GM19397 (cell line): Measurements from ENCODE around the gene PLCH2.
"Not testable (repeated sequence)": the region's sequence is repeated elsewhere in the genome, so short reads cannot be mapped to it uniquely, and the experiment has no call there.

ENCODE experiments used
- ATAC-seq: cut with Tn5 transposase; IDR thresholded peaks from one replicate; pipeline ENCODE4 v1.9.1; 2021; ENCODE audit warnings: mild to moderate bottlenecking, moderate library complexity; ENCODE audit not compliant: unreplicated experiment

Gene PLCH2

GRCh38 chr1:2476061-2476999 lies at the start of gene PLCH2:
Gene PLCH2, plus strand, starts transcription at chr1:2476289. Its CDS starts 300 bp downstream, at chr1:2476589.
- no peak for ATAC-seq

GRCh38 chr1:2426540-2426939 lies 49.5 kb upstream of the PLCH2 start:
- ATAC-seq: no peak

DNA sequence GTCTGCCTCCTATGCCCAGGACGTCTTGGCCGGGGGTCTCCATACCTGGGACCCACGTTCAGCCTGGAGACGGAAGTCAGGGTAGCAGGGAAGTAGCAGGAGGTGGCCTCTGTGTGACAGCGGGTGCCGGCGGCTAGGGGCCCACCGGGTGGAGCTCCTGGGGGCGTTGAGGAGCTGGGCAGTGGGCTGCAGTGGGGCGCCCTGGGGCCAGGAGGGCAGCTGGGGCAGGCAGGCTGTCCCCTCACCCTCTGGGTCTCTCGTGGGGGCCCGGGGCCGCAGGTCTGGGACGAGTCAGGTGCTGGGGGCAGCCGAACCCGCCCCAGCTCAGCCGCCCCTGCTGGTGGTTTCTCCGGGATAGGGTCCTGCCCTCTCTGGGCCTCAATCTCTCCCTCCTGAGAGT lies 49.0 kb upstream of the PLCH2 start:
- ATAC-seq: no peak

DNA sequence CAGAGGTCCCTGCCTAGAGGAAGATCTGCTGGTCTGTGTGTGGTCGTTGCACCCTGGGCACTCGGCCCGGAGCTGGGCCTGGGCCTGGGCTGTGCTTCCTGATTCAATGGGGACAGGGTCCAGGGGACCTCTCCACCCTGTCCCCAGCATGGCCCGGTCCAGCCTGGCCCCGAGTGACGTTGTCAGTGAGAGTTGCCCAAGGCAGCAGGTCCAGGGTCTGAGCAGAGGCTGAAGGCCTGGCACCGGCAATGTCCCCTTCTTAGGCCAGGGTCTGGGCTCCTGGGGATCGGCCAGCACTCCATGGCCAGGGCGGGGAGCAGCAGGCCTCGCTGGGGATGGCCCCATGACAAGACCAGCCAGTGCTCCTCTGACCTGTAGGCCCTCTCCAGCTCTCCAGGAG lies 48.1 kb upstream of the PLCH2 start:
- ATAC-seq: no peak

GRCh38 chr1:2428490-2428889 lies 47.6 kb upstream of the PLCH2 start:
- ATAC-seq: no peak

- no peak for ATAC-seq
Observed at GRCh38 chr1:2429780-2430591, 46.1 kb upstream of the PLCH2 start.

DNA sequence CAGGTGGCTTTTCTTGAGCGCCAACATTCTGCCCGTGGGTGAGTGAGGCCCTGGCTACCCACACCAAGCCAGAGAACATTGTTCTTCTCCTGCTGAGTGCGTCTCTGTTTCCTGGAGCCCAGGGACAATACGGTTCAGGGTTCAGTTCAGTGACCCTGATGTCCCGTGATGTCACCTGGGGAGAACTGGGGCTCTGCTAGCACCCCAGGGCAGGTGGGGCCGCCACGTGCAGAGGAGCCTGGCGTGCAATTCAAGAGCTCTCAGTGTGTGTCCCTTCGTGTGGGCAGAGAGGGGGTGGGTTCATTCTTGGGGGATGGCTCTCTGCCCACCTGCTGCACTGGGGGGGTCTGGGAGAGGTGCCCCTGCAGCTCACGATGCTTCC lies 45.5 kb upstream of the PLCH2 start:
- ATAC-seq: no peak

DNA sequence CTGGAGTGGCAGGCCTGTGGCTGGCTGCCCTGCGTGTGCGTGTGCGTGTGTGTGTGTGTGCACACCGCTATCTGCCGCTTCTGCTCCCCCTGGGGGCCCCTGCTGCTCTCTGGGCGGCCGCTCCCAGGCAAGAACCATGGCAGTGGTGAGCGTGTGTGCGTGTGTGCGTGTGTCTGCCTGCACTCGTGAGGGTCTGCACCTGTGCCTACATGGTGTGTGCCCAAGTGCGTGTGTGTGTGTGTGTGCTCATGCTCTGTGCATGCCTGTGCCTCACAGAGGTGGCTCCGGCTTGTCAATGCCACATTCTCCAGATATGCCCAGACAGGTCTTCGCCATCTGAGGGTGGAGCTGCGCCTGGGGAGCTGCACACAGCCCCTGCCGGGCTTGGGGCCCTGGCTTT lies 45.0 kb upstream of the PLCH2 start:
- no peak for ATAC-seq

- no peak for ATAC-seq
Observed at GRCh38 chr1:2431518-2431917, 44.6 kb upstream of the PLCH2 start.

GRCh38 chr1:2432441-2432844 lies 43.6 kb upstream of the PLCH2 start:
- ATAC-seq: no peak

- ATAC-seq: no peak
Observed at GRCh38 chr1:2433196-2433595, 42.9 kb upstream of the PLCH2 start.

DNA sequence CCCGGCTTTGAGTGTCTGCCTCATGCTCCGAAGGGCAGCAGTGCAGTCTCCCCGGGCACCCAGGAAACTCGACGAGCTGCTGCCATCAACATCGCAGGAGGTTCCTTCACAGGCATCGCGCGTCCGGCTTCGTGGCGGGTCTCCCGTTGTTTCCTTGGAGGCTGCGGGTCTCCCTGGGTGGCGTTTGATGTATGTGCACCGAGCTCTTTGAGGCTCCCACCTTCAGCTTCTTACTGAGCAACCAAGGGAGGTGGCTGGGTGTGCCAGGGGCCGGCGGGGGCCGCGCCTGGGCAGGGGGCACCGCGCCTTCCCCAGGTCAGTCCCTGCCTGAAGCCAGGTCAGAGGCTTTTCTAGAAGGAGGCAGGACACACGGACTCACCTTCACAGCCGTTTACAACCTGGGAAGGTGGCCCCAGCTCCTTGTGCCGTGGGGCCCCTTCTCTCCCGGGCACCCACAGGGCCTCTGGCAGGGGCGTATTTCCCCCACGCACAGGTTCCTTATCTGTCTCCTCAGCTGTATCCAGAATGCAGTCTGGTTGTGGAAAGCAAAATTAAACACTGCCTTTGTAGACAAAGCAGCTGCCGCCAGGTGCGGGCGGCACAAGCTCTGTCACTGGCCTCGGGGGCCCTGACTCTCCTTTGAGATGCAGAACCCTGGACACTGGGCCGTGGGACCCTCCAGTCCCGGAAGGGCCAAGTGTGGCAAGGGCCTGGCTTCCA lies 42.0 kb upstream of the PLCH2 start:
- no peak for ATAC-seq

- ATAC-seq: no peak
Observed at GRCh38 chr1:2435091-2435490, 41.0 kb upstream of the PLCH2 start.

- no peak for ATAC-seq
Observed at GRCh38 chr1:2435746-2436355, 40.2 kb upstream of the PLCH2 start.

- ATAC-seq: no peak
Observed at GRCh38 chr1:2436876-2437275, 39.2 kb upstream of the PLCH2 start.

DNA sequence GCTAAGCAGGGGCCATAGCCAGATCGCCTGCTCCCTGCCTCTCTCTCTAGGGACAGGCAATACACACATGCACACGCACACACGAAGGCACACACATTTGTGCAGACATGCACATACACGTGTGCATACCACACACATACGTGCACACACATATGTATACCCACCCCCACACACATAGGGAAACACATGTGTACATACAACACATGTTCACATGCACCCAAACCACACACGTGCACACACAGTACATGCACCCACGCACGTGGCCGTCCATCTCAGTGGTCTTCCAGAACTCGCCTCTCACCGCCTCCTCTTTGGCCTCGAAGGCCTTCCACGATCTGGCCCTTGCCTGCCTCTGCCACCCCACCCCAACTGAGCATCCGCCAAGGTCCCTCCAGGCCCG lies 38.5 kb upstream of the PLCH2 start:
- no peak for ATAC-seq

GRCh38 chr1:2438038-2438437 lies 38.1 kb upstream of the PLCH2 start:
- ATAC-seq: no peak

- no peak for ATAC-seq
Observed at GRCh38 chr1:2438641-2439040, 37.4 kb upstream of the PLCH2 start.

GRCh38 chr1:2439369-2439768 lies 36.7 kb upstream of the PLCH2 start:
- no peak for ATAC-seq

DNA sequence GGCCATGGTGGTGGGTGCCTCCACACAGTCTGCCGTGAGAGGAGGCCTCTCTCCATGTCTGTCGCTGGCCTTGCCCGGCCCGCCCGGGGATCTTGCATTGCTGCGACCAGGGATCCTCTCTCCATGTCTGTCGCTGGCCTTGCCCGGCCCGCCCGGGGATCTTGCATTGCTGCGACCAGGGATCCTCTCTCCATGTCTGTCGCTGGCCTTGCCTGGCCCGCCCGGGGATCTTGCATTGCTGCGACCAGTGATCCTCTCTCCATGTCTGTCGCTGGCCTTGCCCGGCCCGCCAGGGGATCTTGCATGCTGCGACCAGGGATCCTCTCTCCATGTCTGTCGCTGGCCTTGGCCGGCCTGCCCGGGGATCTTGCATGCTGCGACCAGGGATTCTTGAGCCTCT lies 35.7 kb upstream of the PLCH2 start:
- ATAC-seq: not testable (repeated sequence)

GRCh38 chr1:2441746-2442145 lies 34.3 kb upstream of the PLCH2 start:
- no peak for ATAC-seq
